Measurements from ENCODE around the gene ZNF516. TPM values are rescaled to one million over a fixed set of nuclear protein-coding genes. Genes with fewer than 3 reads are reported as not detected.

Gene ZNF516
- total RNA-seq, 1 donor from 2014 or later: 83.2 TPM

DNA sequence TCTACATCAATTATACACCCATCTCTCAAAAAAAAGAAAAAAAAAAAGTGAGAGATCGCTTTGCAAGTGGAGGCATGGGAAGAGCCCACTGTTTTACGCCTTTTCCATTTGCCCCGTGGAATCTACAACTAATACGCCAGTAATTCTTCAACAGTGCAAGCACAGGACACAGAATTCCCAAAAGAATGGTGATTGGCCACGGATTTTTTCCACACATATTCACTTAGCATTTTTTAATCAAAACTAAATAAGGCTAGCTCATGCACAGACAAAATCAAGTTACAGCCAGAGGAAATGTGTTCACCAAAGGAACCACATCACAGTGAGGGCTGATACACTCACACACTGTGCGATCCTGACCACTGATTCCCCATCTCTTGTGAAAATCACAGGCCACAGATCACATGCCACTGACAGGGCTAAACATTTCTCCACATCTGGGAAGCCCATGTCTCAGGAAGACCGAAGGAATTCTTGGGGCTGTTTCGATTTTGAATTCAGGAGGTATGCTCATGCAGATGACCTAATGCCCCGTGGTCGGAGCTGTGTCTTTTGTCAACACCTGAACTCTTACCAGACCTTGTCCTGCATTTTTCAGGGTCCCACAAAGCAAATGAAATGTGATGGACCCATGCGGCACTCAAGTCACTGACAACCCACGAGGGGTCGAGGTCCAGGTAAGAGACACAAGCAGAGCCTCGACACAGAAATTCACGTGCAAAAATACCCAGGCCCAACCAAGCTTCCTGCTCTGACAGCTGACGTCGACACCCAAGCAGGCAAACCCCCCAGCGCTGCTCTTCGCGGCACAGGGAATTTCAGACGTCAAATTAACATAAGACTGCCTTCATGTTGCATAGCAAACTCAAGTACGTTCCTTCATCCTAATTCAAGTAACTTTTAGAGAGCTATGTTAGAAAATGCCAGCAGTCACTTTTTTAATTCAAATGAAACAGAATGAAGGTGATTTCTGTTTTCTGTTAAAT lies 69.6 kb downstream of the ZNF516 start:
- Mint-ChIP-seq H3K4me3 (ENCODE audit: unreplicated experiment) (no peak overlapping the region), H3K9me3 (ENCODE audit: unreplicated experiment) (no peaks in the 10 kb centered on the region), H3K27me3 (ENCODE audit: unreplicated experiment) (peaks cover 1% of the 10 kb centered on the region), H3K27ac (ENCODE audit: unreplicated experiment) (peak overlapping the region; percentile 5), H3K36me3 (ENCODE audit: low read depth, unreplicated experiment) (peaks cover 4% of the 10 kb centered on the region), H3K4me1 (ENCODE audit: unreplicated experiment) (peaks cover 14% of the 10 kb centered on the region)
- TF ChIP-seq, protein P1, sequence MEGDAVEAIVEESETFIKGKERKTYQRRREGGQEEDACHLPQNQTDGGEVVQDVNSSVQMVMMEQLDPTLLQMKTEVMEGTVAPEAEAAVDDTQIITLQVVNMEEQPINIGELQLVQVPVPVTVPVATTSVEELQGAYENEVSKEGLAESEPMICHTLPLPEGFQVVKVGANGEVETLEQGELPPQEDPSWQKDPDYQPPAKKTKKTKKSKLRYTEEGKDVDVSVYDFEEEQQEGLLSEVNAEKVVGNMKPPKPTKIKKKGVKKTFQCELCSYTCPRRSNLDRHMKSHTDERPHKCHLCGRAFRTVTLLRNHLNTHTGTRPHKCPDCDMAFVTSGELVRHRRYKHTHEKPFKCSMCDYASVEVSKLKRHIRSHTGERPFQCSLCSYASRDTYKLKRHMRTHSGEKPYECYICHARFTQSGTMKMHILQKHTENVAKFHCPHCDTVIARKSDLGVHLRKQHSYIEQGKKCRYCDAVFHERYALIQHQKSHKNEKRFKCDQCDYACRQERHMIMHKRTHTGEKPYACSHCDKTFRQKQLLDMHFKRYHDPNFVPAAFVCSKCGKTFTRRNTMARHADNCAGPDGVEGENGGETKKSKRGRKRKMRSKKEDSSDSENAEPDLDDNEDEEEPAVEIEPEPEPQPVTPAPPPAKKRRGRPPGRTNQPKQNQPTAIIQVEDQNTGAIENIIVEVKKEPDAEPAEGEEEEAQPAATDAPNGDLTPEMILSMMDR (IDR thresholded peaks at IDR 0.05; ENCODE audit: unreplicated experiment): no peak
- no peak for DNase-seq (ENCODE audit: low spot score)

DNA sequence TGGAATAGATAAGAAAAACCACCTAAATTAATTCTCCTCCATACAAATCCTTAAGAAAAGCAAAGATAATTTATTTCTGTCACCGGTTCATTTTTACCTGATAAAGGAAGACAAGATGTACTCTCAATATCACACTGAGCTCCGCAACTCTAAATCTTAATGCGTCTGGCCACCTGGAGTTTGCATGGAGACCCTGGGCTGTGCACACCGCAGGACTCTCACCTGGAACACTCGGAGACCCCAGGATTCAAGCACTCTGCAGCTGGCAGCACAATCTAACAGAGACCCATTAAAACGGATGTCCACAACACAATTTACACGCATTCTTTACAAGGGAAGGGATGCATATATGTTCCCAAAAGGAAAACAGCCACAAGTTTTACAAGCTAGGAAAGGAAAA lies 72.2 kb downstream of the ZNF516 start:
- TF ChIP-seq, protein P1 (IDR thresholded peaks at IDR 0.05; ENCODE audit: unreplicated experiment): no peak
- no peaks in the 10 kb centered on the region for H3K9me3 Mint-ChIP-seq (ENCODE audit: unreplicated experiment)
- peaks cover 7% of the 10 kb centered on the region for H3K36me3 Mint-ChIP-seq (ENCODE audit: low read depth, unreplicated experiment)
- no peak for DNase-seq (ENCODE audit: low spot score)
- peaks cover 1% of the 10 kb centered on the region for H3K27me3 Mint-ChIP-seq (ENCODE audit: unreplicated experiment)
- peaks cover 11% of the 10 kb centered on the region for H3K4me1 Mint-ChIP-seq (ENCODE audit: unreplicated experiment)
- H3K27ac Mint-ChIP-seq (ENCODE audit: unreplicated experiment): no peak overlapping the region
- H3K4me3 Mint-ChIP-seq (ENCODE audit: unreplicated experiment): no peak overlapping the region

DNA sequence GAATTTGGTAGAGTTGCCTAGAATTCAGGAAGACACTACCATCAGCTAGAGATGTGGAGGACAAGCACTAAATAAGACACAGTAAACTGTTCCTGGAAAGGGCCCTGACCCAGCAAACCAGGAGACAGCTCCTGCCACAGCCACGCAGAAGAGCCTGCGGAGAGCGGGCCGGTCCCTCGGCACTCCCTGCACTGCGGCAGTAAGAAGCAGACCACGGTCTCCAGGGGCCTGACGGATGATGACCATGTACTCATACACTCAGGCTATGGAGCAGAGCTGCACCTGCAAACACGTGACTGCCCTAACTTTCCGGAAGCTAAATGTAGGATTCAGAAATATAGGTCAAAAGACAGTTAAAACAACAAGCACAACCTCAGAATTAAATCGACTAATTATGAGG lies 72.9 kb downstream of the ZNF516 start:
- Mint-ChIP-seq H3K27ac (ENCODE audit: unreplicated experiment) (no peak overlapping the region), H3K4me1 (ENCODE audit: unreplicated experiment) (peaks cover 11% of the 10 kb centered on the region)

GRCh38 chr18:76421685-76422078 lies 73.4 kb downstream of the ZNF516 start:
- peaks cover 7% of the 10 kb centered on the region for H3K36me3 Mint-ChIP-seq (ENCODE audit: low read depth, unreplicated experiment)
- peaks cover 11% of the 10 kb centered on the region for H3K4me1 Mint-ChIP-seq (ENCODE audit: unreplicated experiment)
- no peak for DNase-seq (ENCODE audit: low spot score)
- no peak overlapping the region for H3K4me3 Mint-ChIP-seq (ENCODE audit: unreplicated experiment)
- H3K27ac Mint-ChIP-seq (ENCODE audit: unreplicated experiment): no peak overlapping the region
- no peaks in the 10 kb centered on the region for H3K9me3 Mint-ChIP-seq (ENCODE audit: unreplicated experiment)
- peaks cover 1% of the 10 kb centered on the region for H3K27me3 Mint-ChIP-seq (ENCODE audit: unreplicated experiment)
- TF ChIP-seq, protein P1 (IDR thresholded peaks at IDR 0.05; ENCODE audit: unreplicated experiment): no peak

More for the DNA sequence above, 72.9 kb downstream of the ZNF516 start:
- DNase-seq (ENCODE audit: low spot score): no peak
- TF ChIP-seq, protein P1 (IDR thresholded peaks at IDR 0.05; ENCODE audit: unreplicated experiment): no peak
- H3K36me3 Mint-ChIP-seq (ENCODE audit: low read depth, unreplicated experiment): peaks cover 7% of the 10 kb centered on the region
- H3K9me3 Mint-ChIP-seq (ENCODE audit: unreplicated experiment): no peaks in the 10 kb centered on the region
- no peak overlapping the region for H3K4me3 Mint-ChIP-seq (ENCODE audit: unreplicated experiment)
- H3K27me3 Mint-ChIP-seq (ENCODE audit: unreplicated experiment): peaks cover 1% of the 10 kb centered on the region
